ENCODE data around the gene LIMS1. TPM values are rescaled to one million over a fixed set of nuclear protein-coding genes. Genes with fewer than 3 reads are reported as not detected.
"Not testable (repeated sequence)": the region's sequence is repeated elsewhere in the genome, so short reads cannot be mapped to it uniquely, and the experiment has no call there.

The LIMS1 gene
- total RNA-seq, 2 experiments from 2014 or later = 46.2 to 52.1 TPM

DNA sequence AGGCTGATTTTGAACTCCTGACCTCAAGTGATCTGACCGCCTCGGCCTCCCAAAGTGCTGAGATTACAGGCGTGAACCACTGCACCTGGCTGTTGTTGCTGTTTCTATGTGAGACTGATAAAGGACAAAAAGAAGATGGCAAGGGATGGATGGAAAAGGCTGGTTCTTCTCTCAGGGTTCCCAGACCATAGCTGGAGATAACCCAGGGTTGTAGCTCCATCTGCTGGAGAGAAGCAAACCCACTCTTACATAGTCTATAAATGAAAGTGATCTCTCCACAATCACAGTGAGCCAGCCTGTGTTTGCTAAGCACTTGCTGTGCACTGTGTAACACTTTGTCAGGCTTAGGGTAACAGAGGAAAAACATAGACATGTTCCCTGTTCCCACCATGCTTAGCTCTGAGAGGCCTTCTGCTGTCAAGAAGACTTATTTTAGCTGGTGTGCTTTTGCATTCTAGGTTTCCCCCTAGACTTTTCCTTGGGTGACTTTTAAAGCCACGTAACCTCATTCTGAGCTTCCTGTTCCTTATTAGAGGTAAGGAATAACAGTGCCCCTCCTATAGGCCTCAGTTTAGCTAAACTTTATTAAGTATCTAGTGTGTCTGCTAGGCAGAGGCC is 49.7 kb downstream of the LIMS1 start:
- H3K4me1 Mint-ChIP-seq = peaks cover 18% of the 10 kb centered on the region
- H3K27ac Mint-ChIP-seq = no peak overlapping the region
- no peak for DNase-seq
- no peaks in the 10 kb centered on the region for H3K9me3 Mint-ChIP-seq
- H3K27me3 Mint-ChIP-seq = no peaks in the 10 kb centered on the region
- ATAC-seq (ENCODE audit: low read depth) = peak; percentile 84
- no peak overlapping the region for H3K4me3 Mint-ChIP-seq
- no peaks in the 10 kb centered on the region for H3K36me3 Mint-ChIP-seq
- POLR2A ChIA-PET = interaction anchor here (1.1 to 1.3 kb wide), 2 partner anchors 10 to 135 kb away, joined by 3 to 4 read pairs; partner anchors contain the start of gene GCC2

DNA sequence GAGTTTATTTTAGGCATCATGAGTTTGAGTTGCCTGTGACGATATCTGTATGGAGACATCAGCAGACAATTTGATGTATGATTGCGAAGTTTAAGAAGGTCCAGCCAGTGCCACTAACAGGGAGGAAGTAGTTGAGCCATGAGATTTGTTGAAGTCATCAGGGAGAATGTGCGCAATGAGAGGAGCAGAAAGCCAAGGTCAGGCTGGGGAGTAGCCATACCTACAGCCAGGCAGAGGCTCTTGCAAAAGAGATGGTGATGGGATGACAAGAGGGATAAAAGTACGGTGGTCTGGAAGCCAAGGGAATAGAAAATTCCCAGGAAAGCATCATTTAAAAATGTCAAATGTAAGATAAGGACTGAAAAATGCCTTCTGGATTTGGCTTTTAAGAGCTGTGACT is 51.2 kb downstream of the LIMS1 start:
- Mint-ChIP-seq H3K27me3 (no peaks in the 10 kb centered on the region), H3K27ac (no peak overlapping the region), H3K36me3 (peaks cover 1% of the 10 kb centered on the region), H3K4me3 (no peak overlapping the region), H3K4me1 (peaks cover 18% of the 10 kb centered on the region), H3K9me3 (no peaks in the 10 kb centered on the region)
- ATAC-seq (ENCODE audit: low read depth) (no peak), DNase-seq (no peak)
- POLR2A ChIA-PET = no interaction called here

DNA sequence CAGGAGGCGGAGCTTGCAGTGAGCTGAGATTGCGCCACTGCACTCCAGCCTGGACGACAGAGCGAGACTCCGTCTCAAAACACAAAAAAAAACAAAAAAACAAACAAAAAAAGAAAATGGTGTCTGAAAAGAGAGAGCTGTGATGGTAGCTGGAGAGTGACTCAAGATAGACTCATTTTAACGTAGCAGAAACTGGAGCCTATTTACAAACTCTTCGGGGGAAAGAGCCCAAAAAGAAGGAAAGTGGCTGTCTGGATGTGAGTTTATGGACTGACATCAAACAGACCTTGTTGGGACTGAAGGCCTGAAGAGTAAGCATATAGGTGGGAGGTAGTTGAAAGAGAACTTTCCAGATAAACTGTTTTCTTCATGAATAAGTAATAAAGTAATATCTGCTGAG is 51.8 kb downstream of the LIMS1 start:
- ATAC-seq (ENCODE audit: low read depth) = no peak
- Mint-ChIP-seq H3K27me3 (no peaks in the 10 kb centered on the region), H3K9me3 (no peaks in the 10 kb centered on the region), H3K4me3 (no peak overlapping the region), H3K27ac (no peak overlapping the region), H3K4me1 (peaks cover 22% of the 10 kb centered on the region), H3K36me3 (peaks cover 1% of the 10 kb centered on the region)
- POLR2A ChIA-PET = no interaction called here
- DNase-seq = no peak

DNA sequence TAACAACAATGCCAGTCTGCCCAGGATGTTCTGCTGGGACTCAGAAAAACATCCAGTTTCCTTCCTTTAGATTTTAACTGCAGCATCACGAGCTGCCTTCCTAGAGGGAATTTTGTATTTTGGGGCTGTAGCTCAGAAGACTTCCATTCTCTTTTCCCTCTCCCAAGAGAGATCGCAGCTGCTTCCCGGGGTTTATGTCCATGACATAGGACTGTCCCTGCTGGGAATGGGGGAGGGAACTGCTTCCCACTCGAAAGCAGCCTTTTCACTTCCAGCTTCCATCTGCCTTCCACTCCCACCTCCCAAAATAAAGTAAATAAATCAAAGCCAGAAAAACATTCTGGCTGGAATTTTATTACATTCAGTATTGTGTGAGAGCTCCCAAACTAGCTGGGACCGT is 52.4 kb downstream of the LIMS1 start:
- H3K27me3 Mint-ChIP-seq = no peaks in the 10 kb centered on the region
- H3K9me3 Mint-ChIP-seq = no peaks in the 10 kb centered on the region
- H3K4me1 Mint-ChIP-seq = peaks cover 23% of the 10 kb centered on the region
- H3K27ac Mint-ChIP-seq = no peak overlapping the region
- ATAC-seq (ENCODE audit: low read depth) (no peak), DNase-seq (no peak)
- H3K4me3 Mint-ChIP-seq = no peak overlapping the region
- H3K36me3 Mint-ChIP-seq = peaks cover 1% of the 10 kb centered on the region
- POLR2A ChIA-PET = no interaction called here

DNA sequence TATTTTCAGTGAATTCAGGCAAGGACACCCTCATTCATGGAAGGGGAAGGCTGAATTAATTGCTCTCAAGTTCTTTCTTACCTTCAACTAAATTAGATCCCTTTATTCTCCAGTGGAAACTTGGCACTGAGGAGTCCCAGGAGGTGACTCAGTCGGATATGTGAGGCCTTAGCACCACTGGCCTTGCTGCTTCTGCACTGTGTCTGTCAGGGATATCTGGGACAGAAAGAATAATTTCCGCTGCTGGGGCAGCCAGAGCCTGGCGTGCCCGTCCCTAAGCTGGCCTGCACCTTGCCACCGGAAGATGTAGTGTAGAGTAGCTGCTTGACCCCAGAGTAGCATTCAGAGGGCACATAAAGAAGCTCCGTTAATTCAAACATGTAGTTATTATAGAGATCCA is 53.4 kb downstream of the LIMS1 start:
- peaks cover 4% of the 10 kb centered on the region for H3K36me3 Mint-ChIP-seq
- DNase-seq = no peak
- H3K27me3 Mint-ChIP-seq = no peaks in the 10 kb centered on the region
- H3K4me3 Mint-ChIP-seq = no peak overlapping the region
- H3K9me3 Mint-ChIP-seq = no peaks in the 10 kb centered on the region
- no peak overlapping the region for H3K27ac Mint-ChIP-seq
- H3K4me1 Mint-ChIP-seq = peaks cover 24% of the 10 kb centered on the region
- no peak for ATAC-seq (ENCODE audit: low read depth)
- POLR2A ChIA-PET = no interaction called here

DNA sequence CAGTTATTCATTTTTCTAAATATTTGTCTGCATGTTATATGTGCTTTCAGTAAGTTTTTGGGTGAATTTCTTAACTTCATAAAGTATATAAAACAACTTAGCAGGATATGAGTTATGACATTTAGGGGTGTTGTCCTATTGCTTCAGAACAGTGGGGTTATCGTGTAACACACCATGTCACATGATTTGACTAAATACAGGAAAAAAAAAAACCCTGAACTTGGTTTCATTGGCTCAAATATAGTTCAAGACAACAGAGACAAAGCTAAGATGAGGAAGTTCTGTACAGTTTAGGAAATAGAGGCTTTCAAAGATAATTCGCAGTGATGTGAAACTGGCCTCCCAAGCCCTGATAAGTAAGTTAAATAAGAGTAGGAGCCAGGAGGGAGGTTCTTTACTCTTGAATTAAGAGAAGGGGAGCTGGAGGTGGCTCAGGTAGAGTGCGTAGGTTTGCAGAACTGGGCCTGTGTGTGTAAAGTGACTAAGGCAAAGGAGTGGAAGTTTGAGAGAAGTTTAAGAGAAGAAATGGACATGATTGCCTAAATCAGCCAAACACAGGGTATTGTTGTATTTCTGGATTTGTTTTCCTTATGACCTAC is 53.9 kb downstream of the LIMS1 start:
- no peak for ATAC-seq (ENCODE audit: low read depth)
- POLR2A ChIA-PET = no interaction called here
- H3K4me3 Mint-ChIP-seq = no peak overlapping the region
- no peaks in the 10 kb centered on the region for H3K27me3 Mint-ChIP-seq
- H3K9me3 Mint-ChIP-seq = no peaks in the 10 kb centered on the region
- no peak for DNase-seq
- peaks cover 4% of the 10 kb centered on the region for H3K36me3 Mint-ChIP-seq
- peaks cover 26% of the 10 kb centered on the region for H3K4me1 Mint-ChIP-seq
- H3K27ac Mint-ChIP-seq = no peak overlapping the region

DNA sequence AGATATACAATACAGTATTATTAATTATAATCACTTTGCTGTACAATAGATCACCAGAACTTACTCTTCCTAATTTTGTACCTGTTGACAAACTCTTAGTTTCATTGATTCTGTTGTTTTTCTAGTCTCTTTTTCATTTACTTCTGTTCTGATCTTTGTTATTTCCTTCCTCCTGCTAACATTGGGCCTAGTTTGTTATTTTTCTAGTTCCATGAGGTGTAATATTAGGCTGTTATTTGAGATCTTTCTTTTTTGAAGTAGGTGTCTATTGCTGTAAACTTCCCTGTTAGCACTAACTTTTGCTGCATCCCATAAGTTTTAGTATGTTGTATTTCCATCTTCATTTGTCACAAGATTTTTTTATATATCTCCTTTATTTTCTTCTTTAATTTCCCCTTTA is 55.1 kb downstream of the LIMS1 start:
- no peaks in the 10 kb centered on the region for H3K27me3 Mint-ChIP-seq
- peaks cover 29% of the 10 kb centered on the region for H3K4me1 Mint-ChIP-seq
- ATAC-seq (ENCODE audit: low read depth) = no peak
- no peak for DNase-seq
- H3K27ac Mint-ChIP-seq = no peak overlapping the region
- H3K9me3 Mint-ChIP-seq = no peaks in the 10 kb centered on the region
- H3K4me3 Mint-ChIP-seq = no peak overlapping the region
- H3K36me3 Mint-ChIP-seq = peaks cover 4% of the 10 kb centered on the region
- POLR2A ChIA-PET = no interaction called here

DNA sequence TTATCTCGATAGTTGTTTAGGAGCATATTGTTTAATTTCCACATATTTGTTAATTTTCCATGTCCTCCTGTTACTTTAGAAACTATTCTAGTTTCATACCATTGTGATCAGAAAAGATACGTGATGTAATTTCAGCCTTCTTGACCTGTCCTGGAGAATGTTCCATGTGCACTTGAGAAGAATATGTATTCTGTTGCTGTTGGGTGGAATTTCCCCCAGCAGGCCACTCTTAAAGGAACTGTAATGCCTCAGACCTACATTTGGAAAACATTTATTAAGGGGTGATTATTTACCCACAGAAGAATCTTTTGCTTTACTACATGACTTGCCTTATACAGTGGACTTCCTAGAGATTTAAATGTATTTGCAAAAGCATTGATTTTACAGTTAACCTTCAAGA is 55.5 kb downstream of the LIMS1 start:
- H3K9me3 Mint-ChIP-seq = no peaks in the 10 kb centered on the region
- DNase-seq (no peak), ATAC-seq (ENCODE audit: low read depth) (no peak)
- H3K36me3 Mint-ChIP-seq = peaks cover 4% of the 10 kb centered on the region
- no peak overlapping the region for H3K4me3 Mint-ChIP-seq
- H3K27me3 Mint-ChIP-seq = no peaks in the 10 kb centered on the region
- POLR2A ChIA-PET = no interaction called here
- H3K27ac Mint-ChIP-seq = no peak overlapping the region
- peaks cover 30% of the 10 kb centered on the region for H3K4me1 Mint-ChIP-seq

DNA sequence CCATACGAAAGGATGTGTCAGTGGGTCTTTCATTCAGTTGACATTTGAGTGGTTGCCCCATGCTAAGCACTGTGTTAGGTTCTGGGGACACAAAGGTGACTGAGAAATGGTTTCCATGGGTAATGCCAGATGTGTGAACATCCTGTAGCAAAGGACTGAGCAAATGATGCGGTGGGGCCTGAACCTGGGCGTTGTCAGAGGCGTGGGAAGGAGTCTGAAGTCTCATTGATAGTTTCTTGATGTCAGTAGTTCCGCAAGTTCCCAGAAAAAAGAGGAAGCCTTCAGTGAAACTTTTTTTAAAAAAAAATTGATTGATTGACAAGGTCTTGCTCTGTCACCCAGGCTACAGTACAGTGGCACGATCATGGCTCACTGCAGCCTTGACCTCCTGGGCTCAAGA is 56.9 kb downstream of the LIMS1 start:
- H3K4me1 Mint-ChIP-seq = peaks cover 37% of the 10 kb centered on the region
- no peaks in the 10 kb centered on the region for H3K9me3 Mint-ChIP-seq
- no peaks in the 10 kb centered on the region for H3K27me3 Mint-ChIP-seq
- ATAC-seq (ENCODE audit: low read depth) (no peak), DNase-seq (no peak)
- no peak overlapping the region for H3K27ac Mint-ChIP-seq
- POLR2A ChIA-PET = no interaction called here
- H3K4me3 Mint-ChIP-seq = no peak overlapping the region
- peaks cover 4% of the 10 kb centered on the region for H3K36me3 Mint-ChIP-seq

DNA sequence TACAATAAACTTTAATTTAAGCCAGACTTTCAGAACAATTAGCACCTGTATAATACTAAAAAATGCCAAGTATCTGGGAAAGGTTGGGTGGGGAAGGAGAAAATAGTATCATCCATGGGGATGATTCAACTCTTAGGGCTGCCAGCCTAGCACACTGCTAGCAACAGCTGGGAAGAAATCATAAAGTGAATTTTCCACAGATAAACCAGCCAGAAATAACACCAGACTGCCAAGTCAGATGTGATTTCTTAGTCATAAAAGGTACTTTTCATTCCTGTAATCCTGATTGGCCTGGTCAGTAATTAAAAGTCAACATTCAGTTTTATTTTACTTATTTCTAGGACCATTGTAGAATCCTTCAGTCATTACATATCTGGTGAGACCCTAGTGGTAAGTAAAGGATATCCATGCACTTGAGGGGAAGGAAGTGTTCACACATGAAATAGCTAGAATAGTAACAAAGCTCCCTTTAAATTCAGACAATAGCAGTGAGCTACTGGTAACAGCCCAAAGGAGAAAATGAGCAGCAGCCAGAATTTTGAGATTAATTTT is 59.4 kb downstream of the LIMS1 start:
- Mint-ChIP-seq H3K27ac (no peak overlapping the region), H3K36me3 (peaks cover 4% of the 10 kb centered on the region), H3K4me3 (no peak overlapping the region), H3K9me3 (no peaks in the 10 kb centered on the region), H3K4me1 (peaks cover 36% of the 10 kb centered on the region), H3K27me3 (no peaks in the 10 kb centered on the region)
- no peak for ATAC-seq (ENCODE audit: low read depth)
- no peak for DNase-seq
- POLR2A ChIA-PET = interaction anchor here (1.1 to 2.8 kb wide), 2 partner anchors 27 to 42 kb away, joined by 3 to 8 read pairs; no protein-coding TSS in a partner anchor

DNA sequence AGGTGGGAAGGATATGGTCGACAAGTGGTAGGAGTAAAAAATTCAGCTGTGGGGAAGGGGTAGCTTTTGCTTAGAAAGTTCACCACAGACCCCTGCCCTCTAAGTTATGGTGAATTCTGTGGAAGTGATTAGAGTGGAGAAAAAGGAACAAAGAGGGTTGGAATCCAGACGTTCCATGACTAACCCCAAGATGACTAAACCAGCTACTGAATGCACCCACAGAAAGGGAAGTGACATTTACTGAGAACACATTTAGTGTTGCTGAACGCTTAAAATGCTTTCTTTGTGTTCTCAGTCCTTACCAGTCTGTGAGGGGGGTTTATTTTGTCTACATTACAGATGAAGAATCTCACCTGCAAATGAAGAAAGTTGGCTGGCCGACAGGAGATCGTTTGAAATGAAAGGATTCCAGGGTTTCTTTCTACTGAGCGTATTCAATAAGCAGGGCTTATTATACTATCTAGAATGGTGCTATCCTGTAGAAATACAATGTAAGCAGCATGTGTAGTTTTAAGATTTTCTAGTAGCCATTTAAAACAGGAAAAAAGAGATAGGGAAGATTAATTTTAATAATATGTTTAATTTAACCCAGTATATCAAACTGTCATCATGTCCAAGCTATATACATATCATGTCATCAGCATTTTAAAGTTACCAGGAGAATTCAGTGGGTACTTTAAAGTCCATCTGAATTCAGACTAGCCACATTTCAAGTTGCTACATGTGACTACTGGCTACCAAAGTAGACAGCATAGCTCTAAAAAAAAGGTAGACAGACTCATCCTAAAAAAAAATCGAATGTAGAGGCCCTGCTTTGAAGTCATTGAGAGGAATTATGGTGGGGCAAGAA is 60.1 kb downstream of the LIMS1 start:
- H3K4me1 Mint-ChIP-seq = peaks cover 36% of the 10 kb centered on the region
- H3K27ac Mint-ChIP-seq = peak overlapping the region; percentile 38
- H3K9me3 Mint-ChIP-seq = no peaks in the 10 kb centered on the region
- ATAC-seq (ENCODE audit: low read depth) = peak; percentile 58
- no peak for DNase-seq
- peak overlapping the region; percentile 59 for H3K4me3 Mint-ChIP-seq
- H3K36me3 Mint-ChIP-seq = peaks cover 4% of the 10 kb centered on the region
- POLR2A ChIA-PET = interaction anchor here (1.1 to 2.8 kb wide), 3 partner anchors 10 to 42 kb away, joined by 3 to 8 read pairs (median 3); no protein-coding TSS in a partner anchor
- no peaks in the 10 kb centered on the region for H3K27me3 Mint-ChIP-seq

DNA sequence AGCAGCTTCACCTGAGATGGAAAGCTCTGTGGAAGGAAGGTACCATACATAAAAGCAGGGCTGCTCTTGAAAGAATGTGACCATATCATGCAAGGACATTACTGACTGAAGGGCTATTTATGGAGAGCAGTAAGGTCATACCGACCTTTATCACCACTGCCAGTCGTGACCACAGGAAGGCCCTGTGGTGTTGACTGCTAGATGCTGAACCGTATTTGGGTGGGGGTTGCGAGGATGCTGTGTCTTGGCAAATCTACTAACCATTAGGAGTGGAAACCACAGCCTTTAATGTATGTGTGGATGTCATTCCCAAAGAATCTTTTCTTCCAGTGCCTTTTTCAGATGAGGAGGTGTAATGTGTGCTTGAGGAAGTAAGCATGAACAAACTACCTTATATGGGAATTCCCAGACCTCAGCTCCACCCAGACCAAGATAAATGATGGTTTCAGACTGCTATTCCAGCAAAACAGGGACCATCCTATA is 60.8 kb downstream of the LIMS1 start:
- H3K27ac Mint-ChIP-seq = peak overlapping the region; percentile 4
- peaks cover 4% of the 10 kb centered on the region for H3K36me3 Mint-ChIP-seq
- DNase-seq (no peak), ATAC-seq (ENCODE audit: low read depth) (peak; percentile 49)
- no peaks in the 10 kb centered on the region for H3K27me3 Mint-ChIP-seq
- POLR2A ChIA-PET = interaction anchor here (1.1 to 2.8 kb wide), 2 partner anchors 11 to 26 kb away, joined by 3 to 8 read pairs; no protein-coding TSS in a partner anchor
- H3K4me1 Mint-ChIP-seq = peaks cover 35% of the 10 kb centered on the region
- peak overlapping the region; percentile 11 for H3K4me3 Mint-ChIP-seq
- H3K9me3 Mint-ChIP-seq = no peaks in the 10 kb centered on the region

DNA sequence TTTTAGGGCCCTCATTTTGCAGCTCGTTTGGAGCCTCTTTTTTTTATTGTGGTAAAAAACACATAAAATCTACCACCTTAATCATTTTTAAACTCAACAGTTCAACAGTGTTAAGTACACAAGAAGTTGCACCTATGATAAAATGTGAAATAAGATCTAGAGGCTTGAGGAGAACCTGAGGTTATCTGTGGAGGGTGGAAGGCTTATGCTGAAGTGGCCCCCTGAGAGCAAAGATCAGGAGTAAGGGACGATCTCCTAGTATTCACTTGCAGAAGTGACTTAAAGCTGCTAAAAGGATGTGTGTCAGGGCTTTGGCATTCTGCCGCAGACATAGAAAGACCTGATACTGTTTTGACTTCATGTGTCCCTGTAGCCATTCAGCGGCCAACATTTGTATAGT is 61.5 kb downstream of the LIMS1 start:
- not testable (repeated sequence) for DNase-seq; ATAC-seq (ENCODE audit: low read depth); H3K9me3 Mint-ChIP-seq; H3K27ac Mint-ChIP-seq; H3K4me3 Mint-ChIP-seq; H3K27me3 Mint-ChIP-seq; H3K36me3 Mint-ChIP-seq
- POLR2A ChIA-PET = interaction anchor here (2.8 kb wide), 1 partner anchor 25 kb away, joined by 8 read pairs; no protein-coding TSS in a partner anchor
- H3K4me1 Mint-ChIP-seq = peaks cover 32% of the 10 kb centered on the region
